ENCODE measurements around the gene ECHDC3. TPM values are rescaled to one million over a fixed set of nuclear protein-coding genes. Genes with fewer than 3 reads are reported as not detected.

Gene ECHDC3
- total RNA-seq, 1 experiment from 2014 or later, result 30.1 TPM

- ChIA-PET CTCF (interaction anchor here (1.9 kb wide), 1 partner anchor 9 kb away, joined by 7 read pairs; no protein-coding TSS in a partner anchor), POLR2A (no interaction called here)
- no peak overlapping the region for H3K4me3 ChIP-seq (ENCODE audit: low read depth, low read length)
- Mint-ChIP-seq H3K36me3 (ENCODE audit: insufficient read depth, unreplicated experiment) (no peaks in the 10 kb centered on the region), H3K4me1 (ENCODE audit: low read depth, unreplicated experiment) (peaks cover 12% of the 10 kb centered on the region), H3K27ac (ENCODE audit: unreplicated experiment) (no peak overlapping the region), H3K27me3 (ENCODE audit: insufficient read depth, unreplicated experiment) (no peaks in the 10 kb centered on the region), H3K4me3 (ENCODE audit: unreplicated experiment) (peak overlapping the region; percentile 1), H3K9me3 (ENCODE audit: unreplicated experiment) (no peaks in the 10 kb centered on the region)
- TF ChIP-seq CTCF (IDR thresholded peaks at IDR 0.05; ENCODE audit: insufficient read depth in 1 of 2, low read depth in 1 of 2, low read length in 1 of 2, severe bottlenecking in 1 of 2, unreplicated experiment in 1 of 2), result no peak
- H3K9me3 ChIP-seq, result no peaks in the 10 kb centered on the region
- H3K27me3 ChIP-seq (replicated peaks; ENCODE audit: control insufficient read depth, insufficient read depth, low read length), result no peaks in the 10 kb centered on the region
- peaks cover 14% of the 10 kb centered on the region for H3K4me1 ChIP-seq
- intact Hi-C loops (cut with micrococcal nuclease; ENCODE audit: unreplicated experiment), result loop anchor here (2.0 kb wide), 2 partner anchors 29 to 201 kb away; no protein-coding TSS in a partner anchor
- peak; percentile 50 to 63 for DNase-seq
- no TSS peak for BruUV-seq (replicated peaks)
- H3K36me3 ChIP-seq (ENCODE audit: control insufficient read depth, insufficient read depth, low read length), result no peaks in the 10 kb centered on the region
Observed at GRCh38 chr10:11715815-11716494, 26.2 kb upstream of the ECHDC3 start.

- intact Hi-C loops (cut with micrococcal nuclease; ENCODE audit: unreplicated experiment), result loop anchor here (2.0 kb wide), 2 partner anchors 30 to 202 kb away; no protein-coding TSS in a partner anchor
- Mint-ChIP-seq H3K4me1 (ENCODE audit: low read depth, unreplicated experiment) (peaks cover 12% of the 10 kb centered on the region), H3K36me3 (ENCODE audit: insufficient read depth, unreplicated experiment) (no peaks in the 10 kb centered on the region), H3K27me3 (ENCODE audit: insufficient read depth, unreplicated experiment) (no peaks in the 10 kb centered on the region), H3K4me3 (ENCODE audit: unreplicated experiment) (no peak overlapping the region), H3K27ac (ENCODE audit: unreplicated experiment) (no peak overlapping the region), H3K9me3 (ENCODE audit: unreplicated experiment) (no peaks in the 10 kb centered on the region)
- DNase-seq, result no peak
- TF ChIP-seq CTCF (IDR thresholded peaks at IDR 0.05; ENCODE audit: insufficient read depth in 1 of 2, low read depth in 1 of 2, low read length in 1 of 2, severe bottlenecking in 1 of 2, unreplicated experiment in 1 of 2), result no peak
- BruUV-seq (replicated peaks), result no TSS peak
- H3K9me3 ChIP-seq, result no peaks in the 10 kb centered on the region
- peaks cover 14% of the 10 kb centered on the region for H3K4me1 ChIP-seq
- H3K4me3 ChIP-seq (ENCODE audit: low read depth, low read length), result no peak overlapping the region
- no peaks in the 10 kb centered on the region for H3K27me3 ChIP-seq (replicated peaks; ENCODE audit: control insufficient read depth, insufficient read depth, low read length)
- CTCF ChIA-PET, result no interaction called here
- POLR2A ChIA-PET, result interaction anchor here (0.5 to 0.6 kb wide), 2 partner anchors 31 to 105 kb away, joined by 3 to 4 read pairs; no protein-coding TSS in a partner anchor
- no peaks in the 10 kb centered on the region for H3K36me3 ChIP-seq (ENCODE audit: control insufficient read depth, insufficient read depth, low read length)
Observed at GRCh38 chr10:11716686-11717085, 25.5 kb upstream of the ECHDC3 start.

GRCh38 chr10:11719496-11720259 lies 22.5 kb upstream of the ECHDC3 start:
- no TSS peak for BruUV-seq (replicated peaks)
- Histone ChIP-seq H3K4me3 (ENCODE audit: low read depth, low read length) (no peak overlapping the region), H3K27me3 (replicated peaks; ENCODE audit: control insufficient read depth, insufficient read depth, low read length) (no peaks in the 10 kb centered on the region), H3K36me3 (ENCODE audit: control insufficient read depth, insufficient read depth, low read length) (no peaks in the 10 kb centered on the region), H3K4me1 (peaks cover 14% of the 10 kb centered on the region), H3K9me3 (no peaks in the 10 kb centered on the region)
- Mint-ChIP-seq H3K27ac (ENCODE audit: unreplicated experiment) (no peak overlapping the region), H3K9me3 (ENCODE audit: unreplicated experiment) (no peaks in the 10 kb centered on the region), H3K27me3 (ENCODE audit: insufficient read depth, unreplicated experiment) (no peaks in the 10 kb centered on the region), H3K4me1 (ENCODE audit: low read depth, unreplicated experiment) (peaks cover 12% of the 10 kb centered on the region), H3K36me3 (ENCODE audit: insufficient read depth, unreplicated experiment) (no peaks in the 10 kb centered on the region), H3K4me3 (ENCODE audit: unreplicated experiment) (no peak overlapping the region)
- no peak for TF ChIP-seq CTCF (IDR thresholded peaks at IDR 0.05; ENCODE audit: insufficient read depth in 1 of 2, low read depth in 1 of 2, low read length in 1 of 2, severe bottlenecking in 1 of 2, unreplicated experiment in 1 of 2)
- POLR2A ChIA-PET, result no interaction called here
- DNase-seq, result no peak
- intact Hi-C loops (cut with micrococcal nuclease; ENCODE audit: unreplicated experiment), result no loop called here
- CTCF ChIA-PET, result no interaction called here
